Sciatic nerve (tissue), 2 donors: ENCODE results near the gene ABCA7. TPM values are rescaled to one million over a fixed set of nuclear protein-coding genes. Genes with fewer than 3 reads are reported as not detected.

Experiments
- ATAC-seq: fragments of 200-7000 bp; cut with Tn5 transposase; one replicate; pipeline ENCODE4 v1.9.1; 2020; ENCODE audit warnings: mild to moderate bottlenecking, moderate library complexity
- DNase-seq: peaks from one replicate; pipeline ENCODE4 v3.0.0-alpha.2; 2020; ENCODE audit warnings: low spot score
- intact Hi-C: fragments of 100-400 bp; cut with DNase I; formaldehyde crosslinking; loops from one replicate; pipeline ENCODE4 v1.14.2; 2022
- total RNA-seq: library from RNA; stranded (reverse); fragmentation: NEBNext Ultra II Directional; extraction: Animal tissue kit (Norgen Biotek cat#: 25700); gene quantifications from one replicate; pipeline ENCODE4 v1.2.1, GENCODE V29; 2021
- donor health status: DM: no; HTN: no; CAD: no.
- donor health status: DM: no; HTN: no; CAD: no.

Gene ABCA7
- total RNA-seq, 1 donor from 2014 or later, result 17.3 TPM

- ATAC-seq, result no peak
- intact Hi-C loops, result no loop called here
Measured at GRCh38 chr19:1089126-1089771, 49.3 kb downstream of the ABCA7 start.

GRCh38 chr19:1089891-1090290 lies 50.0 kb downstream of the ABCA7 start:
- intact Hi-C loops, result loop anchor here (5.0 kb wide), 1 partner anchor 53 kb away; no protein-coding TSS in a partner anchor
- no peak for DNase-seq
- ATAC-seq, result no peak

More at GRCh38 chr19:1089126-1089771, 49.3 kb downstream of the ABCA7 start:
- DNase-seq, result no peak

GRCh38 chr19:1090731-1091543 lies 51.0 kb downstream of the ABCA7 start:
- no peak for ATAC-seq
- intact Hi-C loops, result loop anchor here (5.0 kb wide), 1 partner anchor 54 kb away; no protein-coding TSS in a partner anchor

GRCh38 chr19:1091544-1092175 lies 51.8 kb downstream of the ABCA7 start:
- intact Hi-C loops, result loop anchor here (5.0 kb wide), 1 partner anchor 54 kb away; no protein-coding TSS in a partner anchor
- DNase-seq, result no peak
- ATAC-seq, result no peak

More at GRCh38 chr19:1090731-1091543, 51.0 kb downstream of the ABCA7 start:
- no peak for DNase-seq

GRCh38 chr19:1093330-1093729 lies 53.4 kb downstream of the ABCA7 start:
- DNase-seq, result no peak
- intact Hi-C loops, result loop anchor here (5.0 kb wide), 1 partner anchor 56 kb away; no protein-coding TSS in a partner anchor
- ATAC-seq, result no peak

GRCh38 chr19:1093811-1094553 lies 54.1 kb downstream of the ABCA7 start:
- ATAC-seq (no peak), DNase-seq (peak; percentile 69)
- intact Hi-C loops, result loop anchor here (5.0 kb wide), 1 partner anchor 57 kb away; no protein-coding TSS in a partner anchor

- intact Hi-C loops, result loop anchor here (5.0 kb wide), 1 partner anchor 57 kb away; no protein-coding TSS in a partner anchor
- ATAC-seq (no peak), DNase-seq (no peak)
Measured at GRCh38 chr19:1094655-1094977, 54.7 kb downstream of the ABCA7 start.

GRCh38 chr19:1094978-1095701 lies 55.2 kb downstream of the ABCA7 start, which contains the start of gene POLR2E:
TSS of gene POLR2E (minus strand) at chr19:1095375. CDS start at chr19:1095315, 60 bp downstream.
- intact Hi-C loops, result loop anchor here (5.0 kb wide), 1 partner anchor 58 kb away; no protein-coding TSS in a partner anchor
- peak; percentile 94 for ATAC-seq
- DNase-seq, result peak; percentile 99

GRCh38 chr19:1097810-1098176 lies 57.9 kb downstream of the ABCA7 start:
- no peak for ATAC-seq
- intact Hi-C loops, result no loop called here

GRCh38 chr19:1098177-1099051 lies 58.5 kb downstream of the ABCA7 start:
- intact Hi-C loops, result no loop called here
- DNase-seq (no peak), ATAC-seq (no peak)

More at GRCh38 chr19:1097810-1098176, 57.9 kb downstream of the ABCA7 start:
- DNase-seq, result no peak

GRCh38 chr19:1101337-1101698 lies 61.4 kb downstream of the ABCA7 start:
- intact Hi-C loops, result no loop called here
- peak; percentile 18 for ATAC-seq
- no peak for DNase-seq

- DNase-seq (no peak), ATAC-seq (peak; percentile 53)
- intact Hi-C loops, result no loop called here
Measured at GRCh38 chr19:1102407-1103131, 62.7 kb downstream of the ABCA7 start.

GRCh38 chr19:1103132-1103707 lies 63.3 kb downstream of the ABCA7 start:
- ATAC-seq (no peak), DNase-seq (no peak)
- intact Hi-C loops, result no loop called here

- DNase-seq (peak; percentile 100), ATAC-seq (peak; percentile 87)
- intact Hi-C loops, result no loop called here
Measured at GRCh38 chr19:1103708-1104310, 63.9 kb downstream of the ABCA7 start, which contains the start of gene GPX4. TSS of gene GPX4 (plus strand) at chr19:1103994. CDS start at chr19:1104044, 50 bp downstream.

- peak; percentile 90 for DNase-seq
- intact Hi-C loops, result no loop called here
- no peak for ATAC-seq
Measured at GRCh38 chr19:1104311-1105007, 64.6 kb downstream of the ABCA7 start.
